Coronary artery (tissue), 2 donors: ENCODE measurements around the gene RNF6.

ENCODE experiments used
- DNase-seq: peaks from one replicate; pipeline ENCODE4 v3.0.0-alpha.2; 2017; ENCODE audit warnings: low spot score
- H3K27ac ChIP-seq, 2 donors: fragments of 200-600 bp; sonication (generic); one replicate each; pipeline ENCODE4 v1.5.1; 2016 to 2019
- H3K4me3 ChIP-seq: fragments of 200-600 bp; sonication (generic); 2 replicates; pipeline ENCODE4 v1.5.1; 2016; ENCODE audit warnings: mild to moderate bottlenecking, moderate library complexity
- TF ChIP-seq, protein P1 (sequence below): fragments of 200-600 bp; sonication (generic); IDR thresholded peaks from one replicate; pipeline ENCODE4 v1.5.1; 2019; ENCODE audit warnings: antibody characterized with exemption

RNF6 gene

GRCh38 chr13:26163812-26164211 is 58.3 kb downstream of the RNF6 start:
- Histone ChIP-seq H3K27ac (no peak overlapping the region), H3K4me3 (no peak overlapping the region)
- DNase-seq = no peak
- TF ChIP-seq, protein P1, sequence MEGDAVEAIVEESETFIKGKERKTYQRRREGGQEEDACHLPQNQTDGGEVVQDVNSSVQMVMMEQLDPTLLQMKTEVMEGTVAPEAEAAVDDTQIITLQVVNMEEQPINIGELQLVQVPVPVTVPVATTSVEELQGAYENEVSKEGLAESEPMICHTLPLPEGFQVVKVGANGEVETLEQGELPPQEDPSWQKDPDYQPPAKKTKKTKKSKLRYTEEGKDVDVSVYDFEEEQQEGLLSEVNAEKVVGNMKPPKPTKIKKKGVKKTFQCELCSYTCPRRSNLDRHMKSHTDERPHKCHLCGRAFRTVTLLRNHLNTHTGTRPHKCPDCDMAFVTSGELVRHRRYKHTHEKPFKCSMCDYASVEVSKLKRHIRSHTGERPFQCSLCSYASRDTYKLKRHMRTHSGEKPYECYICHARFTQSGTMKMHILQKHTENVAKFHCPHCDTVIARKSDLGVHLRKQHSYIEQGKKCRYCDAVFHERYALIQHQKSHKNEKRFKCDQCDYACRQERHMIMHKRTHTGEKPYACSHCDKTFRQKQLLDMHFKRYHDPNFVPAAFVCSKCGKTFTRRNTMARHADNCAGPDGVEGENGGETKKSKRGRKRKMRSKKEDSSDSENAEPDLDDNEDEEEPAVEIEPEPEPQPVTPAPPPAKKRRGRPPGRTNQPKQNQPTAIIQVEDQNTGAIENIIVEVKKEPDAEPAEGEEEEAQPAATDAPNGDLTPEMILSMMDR = no peak
